NCI-H524 (cell line): ENCODE results near the gene ZWINT.
A peak's percentile ranks its signal among the peaks of the same experiment; 100 is the strongest.

Experiments used
- DNase-seq, 2 experiments: peaks; one replicate each; lab custom pipeline; 2025; lab: John Stamatoyannopoulos, UW

The ZWINT gene

GRCh38 chr10:56360967-56361612 is at the start of gene ZWINT:
ZWINT (minus strand) TSS chr10:56361259; CDS start chr10:56361236, 23 bp downstream.
- DNase-seq = peak; percentile 63 to 86

- DNase-seq = no peak
Observed at GRCh38 chr10:56383806-56384205, 22.7 kb upstream of the ZWINT start.

- DNase-seq = no peak
Observed at GRCh38 chr10:56370217-56371113, 9.4 kb upstream of the ZWINT start.

- DNase-seq = no peak
Observed at GRCh38 chr10:56360583-56360966, 484 bp downstream of the ZWINT start.

GRCh38 chr10:56359837-56360236 is 1.2 kb downstream of the ZWINT start:
- DNase-seq = no peak

GRCh38 chr10:56357018-56357417 is 4.0 kb downstream of the ZWINT start:
- DNase-seq = no peak

- DNase-seq = no peak
Observed at GRCh38 chr10:56351909-56352630, 9.0 kb downstream of the ZWINT start.

GRCh38 chr10:56349611-56350010 is 11.4 kb downstream of the ZWINT start:
- no peak for DNase-seq

GRCh38 chr10:56348101-56348500 is 13.0 kb downstream of the ZWINT start:
- DNase-seq = no peak

GRCh38 chr10:56346845-56347415 is 14.1 kb downstream of the ZWINT start:
- no peak for DNase-seq

- DNase-seq = no peak
Observed at GRCh38 chr10:56341612-56342011, 19.4 kb downstream of the ZWINT start.

- no peak for DNase-seq
Observed at GRCh38 chr10:56329961-56330360, 31.1 kb downstream of the ZWINT start.

- no peak for DNase-seq
Observed at GRCh38 chr10:56327118-56327517, 33.9 kb downstream of the ZWINT start.

GRCh38 chr10:56319386-56319785 is 41.7 kb downstream of the ZWINT start:
- DNase-seq = no peak

GRCh38 chr10:56318816-56319215 is 42.2 kb downstream of the ZWINT start:
- no peak for DNase-seq

GRCh38 chr10:56317603-56318002 is 43.5 kb downstream of the ZWINT start:
- DNase-seq = no peak

- DNase-seq = no peak
Observed at GRCh38 chr10:56316603-56317002, 44.5 kb downstream of the ZWINT start.
